Epidermal melanocyte (primary cell): ENCODE data around the gene RRP15.

Experiments
- DNase-seq: peaks from one replicate; pipeline ENCODE4 v3.0.0; 2011; ENCODE audit warnings: low spot score; ENCODE audit not compliant: insufficient read length

RRP15 gene

GRCh38 chr1:218361298-218362065, 76.4 kb downstream of the RRP15 start:
- DNase-seq = no peak

GRCh38 chr1:218362418-218363076, 77.5 kb downstream of the RRP15 start:
- DNase-seq = no peak

- DNase-seq = no peak
Observed at GRCh38 chr1:218363141-218363540, 78.0 kb downstream of the RRP15 start.

GRCh38 chr1:218364028-218364710, 79.1 kb downstream of the RRP15 start:
- DNase-seq = no peak

GRCh38 chr1:218365226-218365999, 80.3 kb downstream of the RRP15 start:
- DNase-seq = no peak

- DNase-seq = no peak
Observed at GRCh38 chr1:218366322-218367052, 81.4 kb downstream of the RRP15 start.

GRCh38 chr1:218367118-218367517, 82.0 kb downstream of the RRP15 start:
- DNase-seq = no peak

- no peak for DNase-seq
Observed at GRCh38 chr1:218368686-218369085, 83.6 kb downstream of the RRP15 start.

GRCh38 chr1:218369688-218370511, 84.8 kb downstream of the RRP15 start:
- DNase-seq = no peak

- DNase-seq = peak; percentile 86
Observed at GRCh38 chr1:218371927-218372672, 87.0 kb downstream of the RRP15 start.

- DNase-seq = no peak
Observed at GRCh38 chr1:218374401-218375353, 89.6 kb downstream of the RRP15 start.

- no peak for DNase-seq
Observed at GRCh38 chr1:218376722-218377121, 91.6 kb downstream of the RRP15 start.

- no peak for DNase-seq
Observed at GRCh38 chr1:218377143-218377660, 92.1 kb downstream of the RRP15 start.

GRCh38 chr1:218380125-218380977, 95.3 kb downstream of the RRP15 start:
- no peak for DNase-seq

GRCh38 chr1:218382261-218382660, 97.2 kb downstream of the RRP15 start:
- no peak for DNase-seq

GRCh38 chr1:218383051-218383450, 98.0 kb downstream of the RRP15 start:
- DNase-seq = no peak

- no peak for DNase-seq
Observed at GRCh38 chr1:218383681-218384080, 98.6 kb downstream of the RRP15 start.
